HepG2 (cell line): ENCODE measurements around the gene L3MBTL1. TPM values are rescaled to one million over a fixed set of nuclear protein-coding genes. Genes with fewer than 3 reads are reported as not detected.

Experiments used
- ATAC-seq: fragments of 200-7000 bp; cut with Tn5 transposase; 3 replicates; pipeline ENCODE4 v1.9.1; 2020; ENCODE audit warnings: mild to moderate bottlenecking, moderate library complexity
- BruUV-seq: library from RNA; stranded (reverse); fragments of 400-500 nt; replicated peaks from 2 replicates; lab custom pipeline; 2021; lab: Mats Ljungman, UMichigan
- CTCF ChIA-PET: fragments of 300-600 bp; formaldehyde crosslinking; extraction: SDS; loops from one replicate; lab custom pipeline; 2021; ENCODE audit warnings: low total read pairs, inconsistent platforms, low intra/inter-chr PET ratio; lab: Yijun Ruan, JAX
- POLR2A ChIA-PET: fragments of 350-600 bp; sonication (Branson Sonifier 250); formaldehyde crosslinking; loops from one replicate; lab custom pipeline; 2020; ENCODE audit warnings: antibody characterized with exemption, inconsistent platforms; lab: Yijun Ruan, JAX
- DNase-seq: peaks from one replicate; pipeline ENCODE4 v3.0.0-alpha.2; 2015; ENCODE audit warnings: low spot score
- FAIRE-seq: peaks from 3 replicates; lab custom pipeline; 2011; peaks lifted over from hg19 to GRCh38; lab: Jason Lieb, UNC
- H2AFZ ChIP-seq: one replicate; pipeline ENCODE4 v1.6.1; 2011; ENCODE audit warnings: low read length, inconsistent platforms
- H3K27ac ChIP-seq: fragments of 300-600 bp; 3 replicates; pipeline ENCODE4 v1.8.0; 2011; ENCODE audit warnings: mixed run types, mild to moderate bottlenecking, mixed read lengths, low read length, inconsistent platforms; ENCODE audit not compliant: insufficient read depth; ENCODE audit errors: extremely low read length
- H3K27me3 ChIP-seq, 2 experiments: fragments of 200-600 bp in 1 of 2; 2 replicates in 1 of 2; 3 replicates in 1 of 2; pipeline versions ENCODE4 v1.6.0 to v1.8.0; 2011; ENCODE audit warnings: low read length in 2 of 2, mild to moderate bottlenecking in 2 of 2, moderate library complexity in 2 of 2, inconsistent platforms in 1 of 2; ENCODE audit not compliant: insufficient read depth in 2 of 2, control insufficient read depth in 1 of 2
- H3K36me3 ChIP-seq, 2 experiments: fragments of 200-600 bp in 1 of 2; replicated peaks in 1 of 2; 2 replicates in 1 of 2; 3 replicates in 1 of 2; pipeline versions ENCODE4 v1.5.1 to v1.8.0; 2011; ENCODE audit warnings: low read length in 2 of 2, inconsistent platforms in 1 of 2; ENCODE audit not compliant: insufficient read depth in 2 of 2, control insufficient read depth in 1 of 2
- H3K4me1 ChIP-seq: 2 replicates; pipeline ENCODE4 v1.5.1; 2012; ENCODE audit warnings: low read length, inconsistent platforms; ENCODE audit not compliant: insufficient read depth
- H3K4me2 ChIP-seq: 2 replicates; pipeline ENCODE4 v1.6.0; 2011; ENCODE audit warnings: low read depth, low read length, inconsistent platforms
- H3K4me3 ChIP-seq, 3 experiments: fragments of 200-600 bp in 1 of 3; sonication (generic), shearing (Covaris generic) in 1 of 3; replicated peaks in 1 of 3; 2 replicates each; pipeline ENCODE4 v1.5.1; 2011 to 2016; ENCODE audit warnings: low read length in 3 of 3, inconsistent platforms in 2 of 3, low read depth in 2 of 3, mild to moderate bottlenecking in 2 of 3, control low read depth in 1 of 3, mixed read lengths in 1 of 3; ENCODE audit not compliant: insufficient read depth in 1 of 3
- H3K79me2 ChIP-seq: one replicate; pipeline ENCODE4 v1.6.1; 2011; ENCODE audit warnings: low read length, inconsistent platforms; ENCODE audit not compliant: insufficient read depth
- H3K9ac ChIP-seq: 2 replicates; pipeline ENCODE4 v1.6.0; 2011; ENCODE audit warnings: mild to moderate bottlenecking, low read depth, low read length, inconsistent platforms; ENCODE audit not compliant: insufficient read depth
- H3K9me3 ChIP-seq: 2 replicates; pipeline ENCODE4 v1.5.1; 2012; ENCODE audit warnings: mild to moderate bottlenecking, low read length
- H4K20me1 ChIP-seq: 2 replicates; pipeline ENCODE4 v1.6.0; 2011; ENCODE audit warnings: inconsistent platforms, mild to moderate bottlenecking, low read length, moderate library complexity; ENCODE audit not compliant: insufficient read depth
- AGO2 ChIP-seq: fragments of 200-400 bp; formaldehyde crosslinking; optimal IDR thresholded peaks from 2 replicates; pipeline ENCODE3; 2017; ENCODE audit warnings: mild to moderate bottlenecking, low read depth, low read length, moderate library complexity
- EHMT2 ChIP-seq: fragments of 200-600 bp; sonication (generic); IDR thresholded peaks from 2 replicates; pipeline ENCODE4 v1.7.0; 2017; ENCODE audit warnings: antibody characterized with exemption, low read depth, low read length, borderline replicate concordance
- FLYWCH1 ChIP-seq: sonication (generic); formaldehyde crosslinking; IDR thresholded peaks from 2 replicates; pipeline ENCODE4 v1.8.1; 2023; ENCODE audit warnings: mild to moderate bottlenecking, missing genetic modification reagents
- GPBP1L1 ChIP-seq: sonication (generic); formaldehyde crosslinking; IDR thresholded peaks from 2 replicates; pipeline ENCODE4 v1.5.0; 2020; ENCODE audit warnings: mild to moderate bottlenecking, missing genetic modification reagents
- HES4 ChIP-seq: sonication (generic); formaldehyde crosslinking; IDR thresholded peaks from 2 replicates; pipeline ENCODE4 v1.9.0; 2021; ENCODE audit warnings: mild to moderate bottlenecking, missing genetic modification reagents, borderline replicate concordance
- HMG20A ChIP-seq: IDR thresholded peaks from 2 replicates; pipeline ENCODE4 v1.6.1; 2016; ENCODE audit warnings: borderline replicate concordance
- HNF4A ChIP-seq: sonication (generic); formaldehyde crosslinking; IDR thresholded peaks from 2 replicates; pipeline ENCODE4 v1.4.0; 2020; ENCODE audit warnings: missing genetic modification reagents
- IRF2 ChIP-seq: IDR thresholded peaks from 2 replicates; pipeline ENCODE4 v1.6.1; 2018; ENCODE audit warnings: missing genetic modification reagents, missing compliant biosample characterization
- IRX3 ChIP-seq: sonication (generic); formaldehyde crosslinking; IDR thresholded peaks from 2 replicates; pipeline ENCODE4 v1.8.1; 2023; ENCODE audit warnings: mild to moderate bottlenecking, low read depth, missing genetic modification reagents, borderline replicate concordance
- MBD4 ChIP-seq: IDR thresholded peaks from 2 replicates; pipeline ENCODE4 v1.6.1; 2012; ENCODE audit warnings: low read length, inconsistent platforms, borderline replicate concordance
- NR2C2 ChIP-seq: sonication (generic); formaldehyde crosslinking; IDR thresholded peaks from 2 replicates; pipeline ENCODE4 v1.4.0; 2020; ENCODE audit warnings: missing genetic modification reagents, mild to moderate bottlenecking, moderate library complexity, borderline replicate concordance
- POGZ ChIP-seq: sonication (generic); formaldehyde crosslinking; IDR thresholded peaks from 2 replicates; pipeline ENCODE4 v1.4.0; 2020; ENCODE audit warnings: mild to moderate bottlenecking, missing genetic modification reagents
- POLR2AphosphoS2 ChIP-seq: IDR thresholded peaks from 2 replicates; pipeline ENCODE4 v1.6.1; 2011; ENCODE audit warnings: low read depth, low read length, improper control_type of control experiment
- POLR2G ChIP-seq: fragments of 200-400 bp; formaldehyde crosslinking; IDR thresholded peaks from 2 replicates; pipeline ENCODE4 v1.6.1; 2018; ENCODE audit warnings: mild to moderate bottlenecking, low read depth, low read length, moderate library complexity
- SSRP1 ChIP-seq: IDR thresholded peaks from 2 replicates; pipeline ENCODE4 v1.6.1; 2016; ENCODE audit warnings: control low read depth
- ZBTB38 ChIP-seq: sonication (generic); formaldehyde crosslinking; IDR thresholded peaks from 2 replicates; pipeline ENCODE4 v1.5.1; 2020; ENCODE audit warnings: mild to moderate bottlenecking, missing genetic modification reagents
- ZC3H13 ChIP-seq: sonication (generic); formaldehyde crosslinking; IDR thresholded peaks from 2 replicates; pipeline ENCODE4 v1.8.1; 2023; ENCODE audit warnings: mild to moderate bottlenecking, missing genetic modification reagents, moderate library complexity
- ZNF547 ChIP-seq: sonication (generic); formaldehyde crosslinking; IDR thresholded peaks from 2 replicates; pipeline ENCODE4 v1.5.1; 2020; ENCODE audit warnings: mild to moderate bottlenecking, missing genetic modification reagents
- ZNF580 ChIP-seq: IDR thresholded peaks from 2 replicates; pipeline ENCODE4 v1.6.1; 2016; ENCODE audit warnings: low read depth, borderline replicate concordance
- ZNF589 ChIP-seq: sonication (generic); formaldehyde crosslinking; conservative IDR thresholded peaks from 2 replicates; pipeline ENCODE4 v1.8.0; 2022; ENCODE audit warnings: mild to moderate bottlenecking, moderate library complexity, missing genetic modification reagents
- ZNF652 ChIP-seq: IDR thresholded peaks from 2 replicates; pipeline ENCODE4 v1.6.1; 2016; ENCODE audit warnings: low read depth, borderline replicate concordance
- WGBS: methylation state at CpG from one replicate; pipeline ENCODE4 v1.1.6; 2017; ENCODE audit warnings: low lambda C conversion rate; 5-methylcytosine and 5-hydroxymethylcytosine counted together
- in situ Hi-C: cut with HindIII; loops from 2 replicates; pipeline ENCODE4 v1.10.0; 2017; ENCODE audit warnings: low pct_unique_long_range_greater_than_20kb; ENCODE audit not compliant: extremely low pct_ligation_motif_present
- intact Hi-C: fragments of 100-400 bp; cut with micrococcal nuclease; formaldehyde crosslinking; loops from one replicate; pipeline ENCODE4 v1.10.0; 2022; ENCODE audit not compliant: unreplicated experiment
- polyA plus RNA-seq, 8 experiments: library from polyadenylated mRNA; depleted of rRNA in 3 of 8; stranded (reverse) in 7 of 8; unstranded in 1 of 8; fragments of >200 nt; fragmentation: Illumina TruSeq in 4 of 8; extraction: Trizol in 4 of 8; gene quantifications; 2 replicates each; pipeline versions ENCODE4 v1.2.1 to v1.2.3, GENCODE V29; 2011 to 2016; ENCODE audit warnings: low read depth in 4 of 8, missing spikeins in 1 of 8, mixed read lengths in 1 of 8; ENCODE audit not compliant: insufficient read depth in 1 of 8
- total RNA-seq, 5 experiments: library from RNA; depleted of rRNA; stranded (reverse); fragments of >200 nt; fragmentation: Illumina TruSeq; extraction: Trizol; gene quantifications; 2 replicates each; pipeline ENCODE4 v1.2.3, GENCODE V29; 2016; ENCODE audit warnings: low read depth in 1 of 5
- TF ChIP-seq, protein P1 (sequence below): sonication (generic); formaldehyde crosslinking; IDR thresholded peaks from 2 replicates; pipeline ENCODE4 v1.8.0; 2022; ENCODE audit warnings: missing genetic modification reagents, low read depth, mild to moderate bottlenecking, borderline replicate concordance

Gene L3MBTL1
- total and polyA plus RNA-seq, 2 of the 13 experiments (the other 11 are each of a cell fraction or from before 2014, with no cell fraction given) = 9.0 to 17.8 TPM

GRCh38 chr20:43460172-43460829 is 47.2 kb upstream of the L3MBTL1 start (continued):
- TF ChIP-seq HMG20A (no peak), NR2C2 (CRISPR knock-in tag) (0 out of 2 replicates have a peak, but pooled peaks have one; percentile 7)

- DNase-seq = no peak
- ChIA-PET CTCF (no interaction called here), POLR2A (interaction anchor here (1.3 to 1.6 kb wide), 2 partner anchors 15 to 53 kb away, joined by 3 to 5 read pairs; no protein-coding TSS in a partner anchor)
- H3K4me1 ChIP-seq = peaks cover 55% of the 10 kb centered on the region
- peaks cover 68% of the 10 kb centered on the region for H4K20me1 ChIP-seq
- H3K9me3 ChIP-seq = no peaks in the 10 kb centered on the region
- H3K79me2 ChIP-seq = peaks cover 53% of the 10 kb centered on the region
- H3K36me3 ChIP-seq = peaks cover 17 to 68% of the 10 kb centered on the region in 2 experiments
- no peak overlapping the region for H3K27ac ChIP-seq
- H3K4me3 ChIP-seq = no peak overlapping the region
- WGBS = 92% methylated on average over 10 of the region's 10 CpGs
- no peaks in the 10 kb centered on the region; a peak in 1 of 5 replicates for H3K27me3 ChIP-seq
- intact Hi-C loops (no loop called here), in situ Hi-C loops (no loop called here)
- H2AFZ ChIP-seq = no peak overlapping the region
- no peak for FAIRE-seq
- no peak overlapping the region for H3K9ac ChIP-seq
- BruUV-seq = no TSS peak
- 0 out of 2 replicates have a peak overlapping the region, but pooled peaks have one; percentile 2 for H3K4me2 ChIP-seq
- ATAC-seq = no peak
- TF ChIP-seq EHMT2 (peak; percentile 93), MBD4 (0 out of 2 replicates have a peak, but pooled peaks have one; percentile 51), POLR2AphosphoS2 (0 out of 2 replicates have a peak, but pooled peaks have one; percentile 25), ZC3H13 (no peak), ZBTB38 (CRISPR knock-in tag) (peak; percentile 43; the same call in 1 of the 2 replicates), HNF4A (CRISPR knock-in tag) (0 out of 2 replicates have a peak, but pooled peaks have one; percentile 28), ZNF580 (no peak), IRF2 (CRISPR knock-in tag) (no peak), ZNF547 (no peak), GPBP1L1 (CRISPR knock-in tag) (no peak), AGO2 (peak; percentile 16), POGZ (CRISPR knock-in tag) (peak; percentile 81), IRX3 (no peak), POLR2G (peak; percentile 53), ZNF589 (no peak), FLYWCH1 (CRISPR knock-in tag) (0 out of 2 replicates have a peak, but pooled peaks have one; percentile 24), SSRP1 (CRISPR knock-in tag) (peak; percentile 72; the same call in 1 of the 2 replicates), HES4 (CRISPR knock-in tag) (no peak), ZNF652 (no peak)
- TF ChIP-seq, protein P1, sequence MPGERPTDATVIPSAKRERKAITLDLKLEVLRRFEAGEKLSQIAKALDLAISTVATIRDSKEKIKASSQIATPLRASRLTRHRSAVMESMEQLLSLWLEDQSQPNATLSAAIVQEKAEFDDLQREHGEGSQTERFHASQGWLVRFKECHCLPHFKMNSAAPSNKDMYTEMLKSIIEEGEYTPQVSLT (CRISPR knock-in tag) = no peak
These were observed 46.7 kb upstream of the L3MBTL1 start for GRCh38 chr20:43460830-43461200.
